Epithelial cell of proximal tubule (primary cell): ENCODE measurements around the gene RPL32. TPM values are rescaled to one million over a fixed set of nuclear protein-coding genes. Genes with fewer than 3 reads are reported as not detected.

Experiments
- DNase-seq: peaks from one replicate; pipeline ENCODE4 v3.0.0-alpha.2; 2011; ENCODE audit warnings: low read depth
- H3K4me3 ChIP-seq: 2 replicates; pipeline ENCODE4 v1.5.1; 2011; ENCODE audit warnings: low read depth, mild to moderate bottlenecking, low read length
- total RNA-seq: library from RNA; depleted of rRNA; stranded (reverse); fragments of >200 nt; gene quantifications from 2 replicates; pipeline ENCODE4 v1.2.3, GENCODE V29; 2015
- TF ChIP-seq, protein P1 (sequence below): conservative IDR thresholded peaks from 2 replicates; pipeline ENCODE4 v1.5.1; 2012; ENCODE audit warnings: low read depth, mild to moderate bottlenecking, low read length

The RPL32 gene
- 1,030 and 1,169 TPM in 2 replicates for total RNA-seq

DNA sequence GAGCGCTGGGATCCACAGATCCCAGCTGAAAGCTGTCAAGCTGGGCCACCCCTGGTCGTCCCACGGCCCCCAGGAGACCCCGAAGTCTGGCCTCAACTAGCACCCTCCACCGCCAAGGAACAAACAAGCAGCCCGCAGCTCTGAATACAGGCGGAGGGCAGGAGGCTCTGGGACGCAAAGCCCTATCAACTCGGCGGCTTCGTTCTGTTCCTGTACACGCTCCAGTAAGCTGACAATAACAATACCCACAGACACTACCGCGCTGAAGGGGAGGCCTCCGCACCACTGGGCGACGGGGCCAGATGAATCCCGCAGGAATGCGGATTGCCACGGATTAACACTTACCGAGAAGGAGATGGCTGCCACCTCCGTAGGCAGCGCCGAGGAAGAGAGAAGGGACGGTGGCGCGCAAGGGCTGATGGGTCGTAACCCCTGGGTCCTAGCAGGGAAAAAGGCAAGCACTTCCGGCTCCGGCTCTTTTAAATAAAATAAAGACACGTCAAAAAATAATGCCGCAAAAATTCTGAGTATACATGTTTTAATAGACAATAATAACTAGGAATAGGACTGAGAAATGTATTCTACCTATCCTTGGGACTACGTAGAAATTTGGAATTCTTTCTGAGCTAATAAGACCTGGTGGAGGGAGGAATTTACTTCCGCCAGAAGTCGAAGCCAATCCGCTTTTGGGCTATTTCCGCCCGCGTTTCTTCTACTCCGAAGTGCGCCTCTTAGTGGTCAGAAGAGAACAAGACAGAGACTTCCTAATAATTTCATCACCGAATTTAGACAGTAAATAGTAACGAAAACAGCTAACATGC lies at the start of gene RPL32:
RPL32 (minus strand) TSS at position 417 of the 821 bp plus-strand sequence. CDS start 1,328 bp downstream, outside the sequence.
- peak within 1 kb of the TSS; percentile 88 for H3K4me3 ChIP-seq
- peak; percentile 91 for DNase-seq
- TF ChIP-seq, protein P1, sequence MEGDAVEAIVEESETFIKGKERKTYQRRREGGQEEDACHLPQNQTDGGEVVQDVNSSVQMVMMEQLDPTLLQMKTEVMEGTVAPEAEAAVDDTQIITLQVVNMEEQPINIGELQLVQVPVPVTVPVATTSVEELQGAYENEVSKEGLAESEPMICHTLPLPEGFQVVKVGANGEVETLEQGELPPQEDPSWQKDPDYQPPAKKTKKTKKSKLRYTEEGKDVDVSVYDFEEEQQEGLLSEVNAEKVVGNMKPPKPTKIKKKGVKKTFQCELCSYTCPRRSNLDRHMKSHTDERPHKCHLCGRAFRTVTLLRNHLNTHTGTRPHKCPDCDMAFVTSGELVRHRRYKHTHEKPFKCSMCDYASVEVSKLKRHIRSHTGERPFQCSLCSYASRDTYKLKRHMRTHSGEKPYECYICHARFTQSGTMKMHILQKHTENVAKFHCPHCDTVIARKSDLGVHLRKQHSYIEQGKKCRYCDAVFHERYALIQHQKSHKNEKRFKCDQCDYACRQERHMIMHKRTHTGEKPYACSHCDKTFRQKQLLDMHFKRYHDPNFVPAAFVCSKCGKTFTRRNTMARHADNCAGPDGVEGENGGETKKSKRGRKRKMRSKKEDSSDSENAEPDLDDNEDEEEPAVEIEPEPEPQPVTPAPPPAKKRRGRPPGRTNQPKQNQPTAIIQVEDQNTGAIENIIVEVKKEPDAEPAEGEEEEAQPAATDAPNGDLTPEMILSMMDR = peak; percentile 87

DNA sequence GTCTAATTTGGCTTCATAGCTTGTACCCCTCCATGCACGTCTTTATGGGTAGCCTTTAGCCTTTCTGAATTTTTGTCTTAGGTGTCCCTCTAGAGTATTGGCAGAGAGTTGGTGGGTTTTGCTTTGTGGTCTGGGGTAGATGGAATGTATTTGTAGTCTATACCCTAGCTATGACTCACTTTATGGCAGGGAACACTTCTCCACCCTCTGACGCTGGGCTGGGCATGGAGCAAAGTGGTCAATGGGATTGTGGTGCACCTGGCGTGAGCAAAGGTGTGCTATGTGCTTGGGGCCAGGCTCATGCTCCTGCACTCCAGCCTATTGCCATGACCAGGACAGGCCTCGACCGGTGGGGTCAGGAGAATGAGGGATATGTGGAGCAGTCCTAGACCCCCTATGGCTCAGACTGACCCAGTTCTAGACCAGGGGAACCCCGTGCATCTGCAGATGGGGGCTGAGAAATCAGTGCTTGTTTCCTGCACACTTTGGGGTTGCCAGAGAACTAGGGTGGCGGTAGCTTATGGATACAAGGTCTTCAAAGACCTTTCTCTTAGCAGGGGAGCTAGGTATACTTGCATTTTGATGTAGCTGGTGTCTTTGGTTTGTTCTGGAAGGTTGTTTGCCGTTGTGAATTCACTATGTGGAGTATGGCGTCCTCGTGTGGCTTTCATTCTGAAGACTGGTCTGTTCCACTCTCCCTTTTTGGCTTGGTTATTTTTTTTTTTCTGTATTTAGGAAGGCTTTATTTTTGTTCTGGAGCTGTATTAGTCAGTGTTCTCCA lies 49.4 kb upstream of the RPL32 start:
- no peak for DNase-seq
- H3K4me3 ChIP-seq = no peak overlapping the region
- TF ChIP-seq, protein P1 = no peak

DNA sequence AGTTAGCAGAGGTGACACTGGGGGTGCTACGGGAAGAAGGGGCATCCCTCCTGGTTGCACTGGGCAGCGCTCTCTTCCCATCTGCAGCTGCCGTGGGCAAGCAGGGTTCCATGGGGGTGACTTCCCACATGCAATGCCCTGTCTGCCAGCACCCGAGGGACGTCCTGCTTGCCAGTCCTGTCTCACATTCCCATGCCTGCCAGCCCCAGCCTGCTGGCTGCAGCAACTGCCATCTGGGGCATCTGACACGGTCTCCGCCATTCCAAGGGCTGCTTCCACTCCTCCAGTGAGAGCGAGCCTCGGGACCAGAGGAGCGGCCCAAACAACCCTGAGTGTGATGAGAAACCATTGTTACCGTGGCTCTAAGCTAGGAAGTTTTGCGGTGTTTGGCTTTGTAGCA lies 45.4 kb upstream of the RPL32 start:
- H3K4me3 ChIP-seq = no peak overlapping the region
- no peak for DNase-seq
- TF ChIP-seq, protein P1 = no peak

DNA sequence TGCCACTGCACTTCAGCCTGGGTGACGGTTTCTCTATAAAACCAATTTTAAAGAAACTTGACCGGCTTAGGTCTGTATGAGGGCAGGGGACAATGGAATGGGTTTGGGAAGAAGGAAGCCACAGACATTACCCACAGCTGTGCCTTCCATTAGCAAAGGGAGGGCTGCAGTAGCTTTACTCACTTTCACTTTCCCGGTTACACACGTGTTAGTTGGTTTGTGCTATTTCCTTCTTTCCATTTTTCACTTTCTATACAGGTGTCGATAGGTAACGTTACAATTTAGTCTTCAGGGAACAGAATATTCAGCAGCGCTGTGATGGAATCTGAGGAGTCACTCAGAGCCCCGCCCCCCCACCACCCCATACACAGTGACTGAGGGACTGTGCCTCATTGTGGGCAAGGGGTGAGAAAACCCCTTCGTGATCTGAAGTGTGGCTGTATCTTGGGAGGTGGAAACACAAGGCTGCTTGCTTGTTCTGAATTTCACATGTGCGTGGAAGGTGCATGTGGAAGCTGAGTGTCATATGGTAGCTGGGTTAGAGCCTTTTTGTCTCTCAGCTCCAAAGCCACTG lies 44.8 kb upstream of the RPL32 start:
- TF ChIP-seq, protein P1 = no peak
- no peak for DNase-seq
- H3K4me3 ChIP-seq = no peak overlapping the region

DNA sequence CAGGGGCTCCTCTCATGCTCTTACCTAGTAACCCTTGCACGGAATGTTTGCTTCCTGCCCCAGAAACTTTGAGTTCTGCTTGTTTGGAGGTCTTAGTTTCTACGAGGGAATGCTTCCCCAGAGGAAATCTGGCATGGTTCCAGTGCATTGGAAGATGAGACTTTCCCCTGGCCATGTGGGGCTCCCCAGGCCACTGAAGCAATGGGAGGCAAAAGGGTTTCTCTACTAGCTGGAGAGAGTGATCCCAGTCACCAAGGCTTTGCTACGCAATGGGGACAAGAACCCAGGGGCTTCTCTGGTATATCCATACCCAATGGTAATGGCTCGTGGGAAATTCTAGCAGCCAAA lies 44.2 kb upstream of the RPL32 start:
- no peak for DNase-seq
- no peak overlapping the region for H3K4me3 ChIP-seq
- TF ChIP-seq, protein P1 = no peak

DNA sequence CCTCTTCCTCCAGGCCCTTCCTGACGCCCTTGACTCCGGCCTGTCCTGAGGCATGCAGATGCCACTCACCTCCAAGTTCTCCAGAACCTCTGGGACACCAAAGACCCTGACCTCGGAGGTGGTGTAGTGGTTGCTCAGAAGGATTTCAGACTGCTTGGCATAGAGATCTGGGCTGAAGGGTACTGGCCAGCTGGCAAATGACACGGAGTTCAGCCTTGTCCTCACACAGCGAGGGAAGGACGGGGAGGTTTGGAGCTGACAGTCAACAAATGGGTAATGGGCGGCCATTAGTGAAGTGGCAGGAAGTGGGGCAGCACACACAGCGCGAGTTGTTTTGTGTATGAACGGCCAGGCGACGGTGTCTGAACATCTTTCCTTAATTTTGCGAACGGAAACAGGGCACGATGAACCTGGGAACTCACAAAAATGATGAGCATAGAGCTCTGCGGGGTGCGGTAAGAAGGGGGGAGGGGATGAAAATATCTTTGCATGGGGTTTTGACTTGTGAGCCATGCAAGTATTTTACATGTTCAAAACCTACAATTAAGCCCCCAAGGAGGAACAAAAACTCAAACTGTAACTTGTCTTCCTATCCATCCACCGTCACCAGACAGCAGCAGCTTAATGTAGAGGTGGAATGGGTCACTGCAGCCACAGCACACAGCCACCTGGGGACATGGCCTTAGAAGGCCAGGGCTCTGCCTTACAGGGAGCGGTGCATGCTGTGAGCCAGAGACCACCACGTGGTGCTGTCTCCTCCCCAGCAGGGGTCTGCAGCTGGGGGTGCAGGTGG lies 43.6 kb upstream of the RPL32 start:
- H3K4me3 ChIP-seq = no peak overlapping the region
- no peak for DNase-seq
- TF ChIP-seq, protein P1 = no peak
